ENCODE measurements around the gene DCHS2.

The DCHS2 gene

GRCh38 chr4:154364066-154364845 is 127.3 kb downstream of the DCHS2 start:
- no peak for DNase-seq

- no peak for DNase-seq
Observed at GRCh38 chr4:154361450-154361849, 130.1 kb downstream of the DCHS2 start.

- no peak for DNase-seq
Observed at GRCh38 chr4:154360491-154360890, 131.1 kb downstream of the DCHS2 start.

- no peak for DNase-seq
Observed at GRCh38 chr4:154354883-154355282, 136.7 kb downstream of the DCHS2 start.

- DNase-seq, result no peak
Observed at GRCh38 chr4:154349829-154350228, 141.8 kb downstream of the DCHS2 start.

GRCh38 chr4:154348657-154349056 is 142.9 kb downstream of the DCHS2 start:
- no peak for DNase-seq

GRCh38 chr4:154345359-154345758 is 146.2 kb downstream of the DCHS2 start:
- DNase-seq, result no peak

- DNase-seq, result no peak
Observed at GRCh38 chr4:154344686-154345085, 146.9 kb downstream of the DCHS2 start.

- DNase-seq, result no peak
Observed at GRCh38 chr4:154343651-154344050, 147.9 kb downstream of the DCHS2 start.

GRCh38 chr4:154341448-154341847 is 150.2 kb downstream of the DCHS2 start:
- DNase-seq, result no peak

GRCh38 chr4:154335588-154335987 is 156.0 kb downstream of the DCHS2 start:
- no peak for DNase-seq

GRCh38 chr4:154332681-154333421 is 158.7 kb downstream of the DCHS2 start:
- no peak for DNase-seq

- DNase-seq, result no peak
Observed at GRCh38 chr4:154329939-154330338, 161.7 kb downstream of the DCHS2 start.

GRCh38 chr4:154329268-154329868 is 162.2 kb downstream of the DCHS2 start:
- DNase-seq, result no peak

- DNase-seq, result no peak
Observed at GRCh38 chr4:154328030-154328429, 163.6 kb downstream of the DCHS2 start.

- no peak for DNase-seq
Observed at GRCh38 chr4:154320521-154320920, 171.1 kb downstream of the DCHS2 start.

GRCh38 chr4:154319736-154320135 is 171.9 kb downstream of the DCHS2 start:
- no peak for DNase-seq

- no peak for DNase-seq
Observed at GRCh38 chr4:154317201-154317999, 174.2 kb downstream of the DCHS2 start.

GRCh38 chr4:154315741-154316140 is 175.9 kb downstream of the DCHS2 start:
- no peak for DNase-seq

GRCh38 chr4:154314248-154314647 is 177.4 kb downstream of the DCHS2 start:
- DNase-seq, result no peak

- DNase-seq, result no peak
Observed at GRCh38 chr4:154313004-154313585, 178.5 kb downstream of the DCHS2 start.

GRCh38 chr4:154312246-154312645 is 179.4 kb downstream of the DCHS2 start:
- no peak for DNase-seq

GRCh38 chr4:154310578-154310977 is 181.0 kb downstream of the DCHS2 start:
- no peak for DNase-seq
